ENCODE data around the gene DCAF8L2.

DNA sequence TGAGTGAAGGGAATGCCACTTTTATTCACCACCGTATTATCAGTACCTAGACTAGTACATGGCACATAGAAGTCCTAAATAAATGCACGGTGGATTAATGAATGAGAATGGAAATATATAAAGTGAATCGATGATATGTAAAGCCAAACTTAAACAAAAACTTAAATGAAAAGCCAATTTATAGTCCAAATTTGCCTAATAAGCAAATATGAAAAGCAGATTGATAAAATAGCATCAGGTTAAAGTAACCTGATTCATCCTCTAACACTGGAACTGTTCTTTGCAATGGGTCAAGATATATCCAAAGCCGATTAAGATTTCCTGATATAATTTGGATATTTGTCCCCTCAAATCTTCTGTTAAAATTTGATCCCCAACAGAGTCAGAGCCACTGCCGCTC, 150.8 kb downstream of the DCAF8L2 start:
- TF ChIP-seq, protein P1, sequence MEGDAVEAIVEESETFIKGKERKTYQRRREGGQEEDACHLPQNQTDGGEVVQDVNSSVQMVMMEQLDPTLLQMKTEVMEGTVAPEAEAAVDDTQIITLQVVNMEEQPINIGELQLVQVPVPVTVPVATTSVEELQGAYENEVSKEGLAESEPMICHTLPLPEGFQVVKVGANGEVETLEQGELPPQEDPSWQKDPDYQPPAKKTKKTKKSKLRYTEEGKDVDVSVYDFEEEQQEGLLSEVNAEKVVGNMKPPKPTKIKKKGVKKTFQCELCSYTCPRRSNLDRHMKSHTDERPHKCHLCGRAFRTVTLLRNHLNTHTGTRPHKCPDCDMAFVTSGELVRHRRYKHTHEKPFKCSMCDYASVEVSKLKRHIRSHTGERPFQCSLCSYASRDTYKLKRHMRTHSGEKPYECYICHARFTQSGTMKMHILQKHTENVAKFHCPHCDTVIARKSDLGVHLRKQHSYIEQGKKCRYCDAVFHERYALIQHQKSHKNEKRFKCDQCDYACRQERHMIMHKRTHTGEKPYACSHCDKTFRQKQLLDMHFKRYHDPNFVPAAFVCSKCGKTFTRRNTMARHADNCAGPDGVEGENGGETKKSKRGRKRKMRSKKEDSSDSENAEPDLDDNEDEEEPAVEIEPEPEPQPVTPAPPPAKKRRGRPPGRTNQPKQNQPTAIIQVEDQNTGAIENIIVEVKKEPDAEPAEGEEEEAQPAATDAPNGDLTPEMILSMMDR (IDR thresholded peaks at IDR 0.05; ENCODE audit: poor library complexity, severe bottlenecking) = no peak
- TF ChIP-seq EZH2 (IDR thresholded peaks at IDR 0.05; ENCODE audit: borderline replicate concordance, insufficient read depth, low read length, poor library complexity, severe bottlenecking) (no peak), EP300 (conservative IDR thresholded peaks at IDR 0.05; ENCODE audit: poor library complexity, severe bottlenecking) (no peak), MXI1 (conservative IDR thresholded peaks at IDR 0.05; ENCODE audit: poor library complexity, severe bottlenecking) (no peak)
